Measurements from ENCODE around the gene FBXO15.
A peak's percentile ranks its signal among the peaks of the same experiment; 100 is the strongest.

The FBXO15 gene

DNA sequence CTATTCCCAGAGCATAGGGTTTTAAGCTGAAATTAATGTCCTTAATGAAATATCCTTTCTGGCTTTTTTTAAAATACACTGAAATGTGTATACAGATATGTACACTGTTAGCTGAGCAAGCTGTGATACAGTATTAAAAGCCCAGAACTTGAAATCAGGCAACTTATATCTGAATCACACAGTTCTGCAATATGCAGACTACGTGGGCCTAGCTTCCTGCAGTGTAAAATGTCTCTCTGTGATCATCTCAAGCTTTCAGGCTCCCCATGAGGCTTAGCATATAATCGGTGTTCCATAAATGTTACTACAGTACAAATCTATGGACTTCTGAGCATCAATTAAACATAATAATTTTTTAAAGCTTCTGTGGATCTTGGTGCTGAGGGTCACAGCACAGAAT is 8.2 kb downstream of the FBXO15 start:
- Histone ChIP-seq H3K36me3 (ENCODE audit: insufficient read depth, low read length) (no peaks in the 10 kb centered on the region), H3K4me1 (ENCODE audit: insufficient read depth, low read length) (no peaks in the 10 kb centered on the region), H3K4me3 (ENCODE audit: low read length) (no peak overlapping the region), H3K9me3 (ENCODE audit: insufficient read depth, low read depth, low read length) (no peaks in the 10 kb centered on the region), H3K27me3 (ENCODE audit: insufficient read depth, low read length) (peaks cover 3% of the 10 kb centered on the region; the same call in 1 of the 2 replicates), H3K27ac (ENCODE audit: low read depth, low read length) (no peak overlapping the region), H3K9ac (ENCODE audit: low read depth, low read length) (no peak overlapping the region)
- WGBS, result 84% methylated on average over 2 of the region's 2 CpGs

- H3K36me3 ChIP-seq (ENCODE audit: insufficient read depth, low read length), result no peaks in the 10 kb centered on the region
- H3K27ac ChIP-seq (ENCODE audit: low read depth, low read length), result no peak overlapping the region
- no peak overlapping the region for H3K9ac ChIP-seq (ENCODE audit: low read depth, low read length)
- 90% methylated on average over 12 of the region's 12 CpGs for WGBS
- H3K4me3 ChIP-seq (ENCODE audit: low read length), result no peak overlapping the region
- no peaks in the 10 kb centered on the region for H3K4me1 ChIP-seq (ENCODE audit: insufficient read depth, low read length)
- H3K9me3 ChIP-seq (ENCODE audit: insufficient read depth, low read depth, low read length), result no peaks in the 10 kb centered on the region
- H3K27me3 ChIP-seq (ENCODE audit: insufficient read depth, low read length), result peaks cover 3% of the 10 kb centered on the region; the same call in 1 of the 2 replicates
Measured at GRCh38 chr18:74137920-74138538, 9.6 kb downstream of the FBXO15 start.

GRCh38 chr18:74132201-74132600 is 15.4 kb downstream of the FBXO15 start:
- Histone ChIP-seq H3K27me3 (ENCODE audit: insufficient read depth, low read length) (no peaks in the 10 kb centered on the region), H3K36me3 (ENCODE audit: insufficient read depth, low read length) (no peaks in the 10 kb centered on the region), H3K4me1 (ENCODE audit: insufficient read depth, low read length) (peaks cover 8% of the 10 kb centered on the region), H3K9ac (ENCODE audit: low read depth, low read length) (no peak overlapping the region), H3K4me3 (ENCODE audit: low read length) (no peak overlapping the region), H3K9me3 (ENCODE audit: insufficient read depth, low read depth, low read length) (no peaks in the 10 kb centered on the region), H3K27ac (ENCODE audit: low read depth, low read length) (no peak overlapping the region)
- 97% methylated on average over 3 of the region's 3 CpGs for WGBS

DNA sequence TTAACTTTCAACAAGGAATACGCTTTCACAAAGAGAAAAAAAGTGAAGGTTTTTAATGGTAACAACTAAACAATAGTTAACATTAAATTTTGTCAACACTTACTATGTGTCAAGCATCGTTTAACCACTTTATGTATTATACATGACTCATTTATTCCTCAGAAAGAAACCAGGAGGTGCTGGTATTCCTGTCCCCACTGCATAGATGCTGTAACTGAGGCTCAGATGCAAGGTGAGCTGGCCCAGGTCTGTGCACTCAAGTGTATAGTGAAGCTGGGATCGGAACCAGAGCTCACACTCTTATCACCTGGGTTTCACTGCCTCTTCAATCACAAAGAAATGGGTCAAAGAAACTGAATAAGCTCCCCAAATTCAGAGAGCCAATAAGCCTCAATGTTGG is 16.5 kb downstream of the FBXO15 start:
- WGBS, result 91% methylated on average over 2 of the region's 3 CpGs
- H3K36me3 ChIP-seq (ENCODE audit: insufficient read depth, low read length), result no peaks in the 10 kb centered on the region
- no peaks in the 10 kb centered on the region for H3K9me3 ChIP-seq (ENCODE audit: insufficient read depth, low read depth, low read length)
- no peak overlapping the region for H3K4me3 ChIP-seq (ENCODE audit: low read length)
- peaks cover 14% of the 10 kb centered on the region for H3K4me1 ChIP-seq (ENCODE audit: insufficient read depth, low read length)
- H3K9ac ChIP-seq (ENCODE audit: low read depth, low read length), result no peak overlapping the region
- H3K27ac ChIP-seq (ENCODE audit: low read depth, low read length), result no peak overlapping the region
- no peaks in the 10 kb centered on the region for H3K27me3 ChIP-seq (ENCODE audit: insufficient read depth, low read length)

- 0 out of 2 replicates have a peak, but pooled peaks cover 6% of the 10 kb centered on the region for H3K27me3 ChIP-seq (ENCODE audit: insufficient read depth, low read length)
- 88% methylated on average over 3 of the region's 3 CpGs for WGBS
- H3K4me1 ChIP-seq (ENCODE audit: insufficient read depth, low read length), result peaks cover 14% of the 10 kb centered on the region
- no peaks in the 10 kb centered on the region for H3K36me3 ChIP-seq (ENCODE audit: insufficient read depth, low read length)
- no peaks in the 10 kb centered on the region for H3K9me3 ChIP-seq (ENCODE audit: insufficient read depth, low read depth, low read length)
- H3K4me3 ChIP-seq (ENCODE audit: low read length), result no peak overlapping the region
- H3K27ac ChIP-seq (ENCODE audit: low read depth, low read length), result no peak overlapping the region
- H3K9ac ChIP-seq (ENCODE audit: low read depth, low read length), result no peak overlapping the region
Measured at GRCh38 chr18:74128159-74128558, 19.5 kb downstream of the FBXO15 start.

DNA sequence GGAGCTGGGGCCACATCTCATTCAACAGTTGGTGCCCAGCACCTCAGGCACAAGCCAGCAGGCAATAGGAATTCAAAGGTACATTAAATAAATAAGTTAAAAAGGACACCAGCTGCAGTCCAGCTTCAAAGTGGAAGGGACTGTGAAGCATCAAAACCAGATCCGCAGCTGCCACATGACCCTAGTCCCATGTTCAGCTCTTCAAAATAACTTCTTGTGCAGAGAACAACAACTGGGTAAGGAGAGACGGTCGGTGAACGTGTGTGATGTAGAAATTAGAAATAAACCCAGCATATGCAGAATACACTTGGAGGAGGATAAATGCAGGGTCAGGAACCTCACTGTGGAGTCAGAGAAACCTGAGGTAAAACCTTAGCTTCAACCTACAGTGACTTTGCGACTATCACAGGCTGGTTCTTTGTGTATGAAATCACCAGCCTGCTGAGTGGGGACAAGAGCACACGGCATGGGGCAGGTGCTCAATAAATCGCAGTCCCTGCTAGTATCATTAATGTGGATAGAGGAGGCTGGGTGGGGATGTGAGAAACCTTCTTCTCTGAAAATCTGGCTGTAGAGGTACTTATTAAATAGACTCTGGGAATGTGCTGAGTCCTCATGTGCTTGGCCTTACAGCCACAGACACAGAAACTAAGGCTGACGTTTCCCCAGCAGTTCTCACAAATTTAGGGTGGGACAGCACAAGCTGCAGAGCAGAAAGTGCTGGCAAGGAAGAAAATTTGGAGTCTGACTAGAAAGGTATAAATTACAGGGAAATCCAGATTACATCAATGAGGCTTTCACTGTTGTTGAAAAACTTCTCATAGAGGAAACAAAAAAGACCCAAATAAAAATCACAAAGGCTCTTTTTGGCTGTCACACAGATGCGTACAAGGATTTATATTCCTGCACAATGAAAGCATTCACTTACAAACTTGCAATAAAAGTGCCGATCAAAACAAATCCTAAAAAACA is 20.7 kb downstream of the FBXO15 start:
- Histone ChIP-seq H3K27me3 (ENCODE audit: insufficient read depth, low read length) (0 out of 2 replicates have a peak, but pooled peaks cover 6% of the 10 kb centered on the region), H3K36me3 (ENCODE audit: insufficient read depth, low read length) (no peaks in the 10 kb centered on the region), H3K9me3 (ENCODE audit: insufficient read depth, low read depth, low read length) (no peaks in the 10 kb centered on the region), H3K4me1 (ENCODE audit: insufficient read depth, low read length) (peaks cover 14% of the 10 kb centered on the region), H3K4me3 (ENCODE audit: low read length) (no peak overlapping the region), H3K9ac (ENCODE audit: low read depth, low read length) (no peak overlapping the region; the same call in 1 of the 2 replicates), H3K27ac (ENCODE audit: low read depth, low read length) (no peak overlapping the region)
- WGBS, result 75% methylated on average over 10 of the region's 10 CpGs

DNA sequence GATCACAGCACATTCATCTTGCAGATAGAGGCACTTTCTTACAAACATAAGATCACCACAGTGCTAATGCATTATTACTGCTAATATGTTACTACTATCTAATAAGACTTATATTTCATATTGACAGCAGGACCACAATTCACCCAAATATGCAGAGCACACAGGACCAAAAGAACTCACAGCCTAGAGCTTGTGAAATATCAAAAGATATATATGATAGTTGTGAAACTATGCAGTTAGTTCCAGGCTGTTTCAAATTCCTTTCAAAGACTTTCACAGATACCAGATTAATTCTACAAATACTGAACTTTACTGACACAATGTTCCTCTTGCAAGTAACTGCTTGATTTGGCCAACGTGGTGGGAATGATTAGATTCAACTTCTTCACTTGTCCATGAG is 23.0 kb downstream of the FBXO15 start:
- no peaks in the 10 kb centered on the region for H3K36me3 ChIP-seq (ENCODE audit: insufficient read depth, low read length)
- H3K9me3 ChIP-seq (ENCODE audit: insufficient read depth, low read depth, low read length), result no peaks in the 10 kb centered on the region
- 0 out of 2 replicates have a peak, but pooled peaks cover 6% of the 10 kb centered on the region for H3K27me3 ChIP-seq (ENCODE audit: insufficient read depth, low read length)
- H3K4me3 ChIP-seq (ENCODE audit: low read length), result no peak overlapping the region
- WGBS, result 87% methylated on average over 1 of the region's 1 CpG
- H3K9ac ChIP-seq (ENCODE audit: low read depth, low read length), result no peak overlapping the region
- H3K4me1 ChIP-seq (ENCODE audit: insufficient read depth, low read length), result peaks cover 14% of the 10 kb centered on the region
- no peak overlapping the region for H3K27ac ChIP-seq (ENCODE audit: low read depth, low read length)

- WGBS, result 96% methylated on average over 6 of the region's 6 CpGs
- Histone ChIP-seq H3K9ac (ENCODE audit: low read depth, low read length) (no peak overlapping the region), H3K9me3 (ENCODE audit: insufficient read depth, low read depth, low read length) (no peaks in the 10 kb centered on the region), H3K36me3 (ENCODE audit: insufficient read depth, low read length) (no peaks in the 10 kb centered on the region), H3K27ac (ENCODE audit: low read depth, low read length) (no peak overlapping the region), H3K4me1 (ENCODE audit: insufficient read depth, low read length) (peaks cover 14% of the 10 kb centered on the region), H3K27me3 (ENCODE audit: insufficient read depth, low read length) (0 out of 2 replicates have a peak, but pooled peaks cover 6% of the 10 kb centered on the region), H3K4me3 (ENCODE audit: low read length) (no peak overlapping the region)
Measured at GRCh38 chr18:74123200-74123599, 24.4 kb downstream of the FBXO15 start.

DNA sequence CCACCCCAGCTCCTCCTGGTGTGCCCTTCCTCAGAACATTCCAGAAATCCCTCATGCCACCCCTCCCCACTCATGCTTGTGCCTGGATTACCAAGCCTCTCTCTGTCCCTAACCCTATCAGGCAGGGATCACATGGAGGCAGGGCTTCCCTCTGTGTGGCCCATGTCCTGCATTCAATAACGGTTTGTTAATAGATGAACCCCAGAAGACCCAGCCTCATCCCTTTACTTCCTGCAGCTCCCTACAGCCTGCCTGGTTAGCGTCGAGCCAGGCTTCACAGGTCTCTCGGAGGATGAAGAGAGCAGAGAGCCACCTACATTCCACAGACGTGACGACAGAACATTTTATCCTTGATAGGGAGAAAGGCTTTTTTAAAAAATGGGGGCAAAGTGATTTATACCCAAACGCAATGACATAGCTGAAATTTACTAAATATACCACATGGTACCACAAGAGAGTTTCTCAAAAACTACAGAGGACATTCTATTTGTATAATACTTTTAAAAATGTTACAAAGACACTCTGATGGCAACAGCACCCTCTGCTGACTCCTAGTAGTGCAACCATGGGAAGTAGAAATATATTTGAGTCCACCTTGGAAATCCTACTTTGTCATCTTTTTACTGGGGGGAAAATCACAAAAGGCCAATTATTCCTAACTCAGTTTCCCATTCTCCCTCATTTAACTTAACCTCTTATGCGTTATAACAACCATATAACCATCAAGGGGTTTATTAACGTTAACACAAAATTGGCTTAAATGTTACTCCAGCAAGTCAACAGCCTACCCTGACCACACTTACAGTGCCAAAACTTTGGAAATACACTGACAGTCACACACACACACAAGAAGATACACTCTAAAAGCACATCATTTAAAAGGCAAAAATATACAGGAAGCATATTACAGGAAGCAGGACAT is 30.7 kb downstream of the FBXO15 start:
- H3K9me3 ChIP-seq (ENCODE audit: insufficient read depth, low read depth, low read length), result peaks cover 11% of the 10 kb centered on the region
- H3K9ac ChIP-seq (ENCODE audit: low read depth, low read length), result no peak overlapping the region
- H3K27ac ChIP-seq (ENCODE audit: low read depth, low read length), result no peak overlapping the region
- H3K27me3 ChIP-seq (ENCODE audit: insufficient read depth, low read length), result no peaks in the 10 kb centered on the region
- no peaks in the 10 kb centered on the region for H3K36me3 ChIP-seq (ENCODE audit: insufficient read depth, low read length)
- H3K4me1 ChIP-seq (ENCODE audit: insufficient read depth, low read length), result peaks cover 36% of the 10 kb centered on the region
- 40% methylated on average over 6 of the region's 9 CpGs for WGBS
- H3K4me3 ChIP-seq (ENCODE audit: low read length), result peak overlapping the region; percentile 19; the same call in 1 of the 2 replicates

GRCh38 chr18:74115046-74115445 is 32.6 kb downstream of the FBXO15 start:
- Histone ChIP-seq H3K9ac (ENCODE audit: low read depth, low read length) (no peak overlapping the region), H3K4me3 (ENCODE audit: low read length) (no peak overlapping the region), H3K4me1 (ENCODE audit: insufficient read depth, low read length) (peaks cover 36% of the 10 kb centered on the region), H3K9me3 (ENCODE audit: insufficient read depth, low read depth, low read length) (peaks cover 15% of the 10 kb centered on the region), H3K27ac (ENCODE audit: low read depth, low read length) (no peak overlapping the region), H3K36me3 (ENCODE audit: insufficient read depth, low read length) (no peaks in the 10 kb centered on the region), H3K27me3 (ENCODE audit: insufficient read depth, low read length) (no peaks in the 10 kb centered on the region)
- 85% methylated on average over 4 of the region's 4 CpGs for WGBS

Measured in HUES64 (cell line).